Measurements from ENCODE around the gene NEK6. TPM values are rescaled to one million over a fixed set of nuclear protein-coding genes. Genes with fewer than 3 reads are reported as not detected.

NEK6 gene
- total RNA-seq, 2 donors from 2014 or later, result 15.5 to 23.6 TPM

- no peak for DNase-seq
- Histone ChIP-seq H3K9me3 (no peaks in the 10 kb centered on the region), H3K4me1 (peaks cover 12% of the 10 kb centered on the region), H3K4me3 (no peak overlapping the region), H3K27ac (no peak overlapping the region), H3K36me3 (replicated peaks in 1 of 2; ENCODE audit: insufficient read depth in 1 of 2, low read depth in 2 of 2) (peaks cover 14 to 22% of the 10 kb centered on the region in 2 donors), H3K27me3 (no peaks in the 10 kb centered on the region)
- 93 to 96% methylated on average over 13 to 21 of the region's 21 CpGs for WGBS, 2 donors
- intact Hi-C loops (cut with DNase I), result no loop called here
- TF ChIP-seq CTCF (IDR thresholded peaks at IDR 0.05) (no peak), POLR2A (IDR thresholded peaks at IDR 0.05) (no peak)
- ATAC-seq, result no peak
These were observed 97.5 kb downstream of the NEK6 start for GRCh38 chr9:124355039-124355940.

GRCh38 chr9:124355941-124356744, 98.4 kb downstream of the NEK6 start:
- ATAC-seq (no peak), DNase-seq (no peak)
- Histone ChIP-seq H3K4me1 (peaks cover 12% of the 10 kb centered on the region), H3K27ac (no peak overlapping the region), H3K36me3 (replicated peaks in 1 of 2; ENCODE audit: insufficient read depth in 1 of 2, low read depth in 2 of 2) (peaks cover 14 to 17% of the 10 kb centered on the region in 2 donors), H3K4me3 (no peak overlapping the region), H3K27me3 (no peaks in the 10 kb centered on the region), H3K9me3 (no peaks in the 10 kb centered on the region)
- intact Hi-C loops (cut with DNase I), result no loop called here
- 82 to 91% methylated on average over 10 to 15 of the region's 15 CpGs for WGBS, 2 donors
- TF ChIP-seq POLR2A (IDR thresholded peaks at IDR 0.05) (no peak), CTCF (IDR thresholded peaks at IDR 0.05) (no peak)

GRCh38 chr9:124356745-124357390, 99.1 kb downstream of the NEK6 start:
- no peak overlapping the region for H3K4me3 ChIP-seq
- H3K27me3 ChIP-seq, result no peaks in the 10 kb centered on the region
- peaks cover 14% of the 10 kb centered on the region in 2 donors for H3K36me3 ChIP-seq (replicated peaks in 1 of 2; ENCODE audit: insufficient read depth in 1 of 2, low read depth in 2 of 2)
- TF ChIP-seq CTCF (IDR thresholded peaks at IDR 0.05) (no peak), POLR2A (IDR thresholded peaks at IDR 0.05) (no peak)
- DNase-seq, result no peak
- intact Hi-C loops (cut with DNase I), result no loop called here
- H3K4me1 ChIP-seq, result peaks cover 12% of the 10 kb centered on the region
- H3K9me3 ChIP-seq, result no peaks in the 10 kb centered on the region
- 91 to 95% methylated on average over 19 of the region's 19 CpGs for WGBS, 2 donors
- ATAC-seq, result no peak
- no peak overlapping the region for H3K27ac ChIP-seq

GRCh38 chr9:124357721-124358361, 100.1 kb downstream of the NEK6 start:
- DNase-seq (no peak), ATAC-seq (no peak)
- intact Hi-C loops (cut with DNase I), result no loop called here
- no peak overlapping the region for H3K27ac ChIP-seq
- no peaks in the 10 kb centered on the region for H3K9me3 ChIP-seq
- H3K27me3 ChIP-seq, result no peaks in the 10 kb centered on the region
- H3K4me3 ChIP-seq, result no peak overlapping the region
- H3K4me1 ChIP-seq, result peaks cover 12% of the 10 kb centered on the region
- peaks cover 10 to 12% of the 10 kb centered on the region in 2 donors for H3K36me3 ChIP-seq (replicated peaks in 1 of 2; ENCODE audit: insufficient read depth in 1 of 2, low read depth in 2 of 2)
- WGBS, 2 donors, result 81 to 82% methylated on average over 13 of the region's 13 CpGs
- TF ChIP-seq POLR2A (IDR thresholded peaks at IDR 0.05) (no peak), CTCF (IDR thresholded peaks at IDR 0.05) (no peak)

All from body of pancreas (tissue), 4 donors.